Choroid plexus epithelial cell (primary cell): Measurements from ENCODE around the gene PLCB2.
A peak's percentile ranks its signal among the peaks of the same experiment; 100 is the strongest.

Experiments used
- DNase-seq: peaks from one replicate; pipeline ENCODE4 v3.0.0-alpha.2; 2010; ENCODE audit warnings: low read depth
- H3K4me3 ChIP-seq: 2 replicates; pipeline ENCODE4 v1.5.1; 2011; ENCODE audit warnings: low read depth, mild to moderate bottlenecking, control low read depth, low read length, moderate library complexity
- TF ChIP-seq, protein P1 (sequence below): conservative IDR thresholded peaks from 2 replicates; pipeline ENCODE4 v1.5.1; 2011; ENCODE audit warnings: low read depth, mild to moderate bottlenecking, control low read depth, inconsistent platforms, low read length, moderate library complexity

Gene PLCB2

DNA sequence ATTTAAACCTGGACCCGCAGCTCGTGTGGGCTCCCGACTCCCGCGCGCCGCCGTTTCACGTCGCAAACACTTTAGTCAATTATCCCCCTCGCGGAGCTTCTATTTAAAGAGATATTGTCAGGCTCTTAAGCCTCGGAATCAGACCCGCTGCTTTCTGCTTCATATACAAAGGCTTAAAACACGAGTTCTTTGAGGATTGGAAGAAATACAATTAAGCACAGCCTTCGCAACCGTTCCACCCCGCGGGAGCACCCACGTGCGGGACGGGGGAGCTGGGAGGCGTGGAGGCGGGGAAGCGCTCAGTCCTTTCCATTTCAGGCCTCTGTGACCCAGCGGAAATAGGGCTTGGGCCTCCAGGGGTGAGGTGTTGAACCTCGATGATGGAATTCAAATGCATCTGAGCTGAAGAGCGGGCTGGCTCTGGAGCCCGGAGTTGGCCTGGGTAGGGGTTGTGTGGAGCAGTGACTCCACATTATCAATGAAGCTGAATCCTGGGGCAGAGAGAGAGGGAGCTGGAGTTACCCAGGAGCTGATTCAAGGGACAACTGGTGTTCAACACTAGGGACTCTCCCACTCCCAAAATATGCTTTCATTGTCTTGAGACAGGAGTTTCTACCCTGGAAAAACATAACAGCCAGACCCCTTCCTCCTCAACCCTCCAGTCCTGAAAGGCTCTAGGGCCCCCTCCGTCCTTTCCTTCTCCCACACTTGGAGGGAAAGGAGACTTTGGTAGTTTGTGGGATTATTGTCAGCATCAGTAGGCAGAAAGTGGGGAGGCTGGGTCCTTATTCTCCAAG lies 27.3 kb downstream of the PLCB2 start:
- no peak for DNase-seq
- H3K4me3 ChIP-seq, result no peak overlapping the region
- TF ChIP-seq, protein P1, sequence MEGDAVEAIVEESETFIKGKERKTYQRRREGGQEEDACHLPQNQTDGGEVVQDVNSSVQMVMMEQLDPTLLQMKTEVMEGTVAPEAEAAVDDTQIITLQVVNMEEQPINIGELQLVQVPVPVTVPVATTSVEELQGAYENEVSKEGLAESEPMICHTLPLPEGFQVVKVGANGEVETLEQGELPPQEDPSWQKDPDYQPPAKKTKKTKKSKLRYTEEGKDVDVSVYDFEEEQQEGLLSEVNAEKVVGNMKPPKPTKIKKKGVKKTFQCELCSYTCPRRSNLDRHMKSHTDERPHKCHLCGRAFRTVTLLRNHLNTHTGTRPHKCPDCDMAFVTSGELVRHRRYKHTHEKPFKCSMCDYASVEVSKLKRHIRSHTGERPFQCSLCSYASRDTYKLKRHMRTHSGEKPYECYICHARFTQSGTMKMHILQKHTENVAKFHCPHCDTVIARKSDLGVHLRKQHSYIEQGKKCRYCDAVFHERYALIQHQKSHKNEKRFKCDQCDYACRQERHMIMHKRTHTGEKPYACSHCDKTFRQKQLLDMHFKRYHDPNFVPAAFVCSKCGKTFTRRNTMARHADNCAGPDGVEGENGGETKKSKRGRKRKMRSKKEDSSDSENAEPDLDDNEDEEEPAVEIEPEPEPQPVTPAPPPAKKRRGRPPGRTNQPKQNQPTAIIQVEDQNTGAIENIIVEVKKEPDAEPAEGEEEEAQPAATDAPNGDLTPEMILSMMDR, result no peak

DNA sequence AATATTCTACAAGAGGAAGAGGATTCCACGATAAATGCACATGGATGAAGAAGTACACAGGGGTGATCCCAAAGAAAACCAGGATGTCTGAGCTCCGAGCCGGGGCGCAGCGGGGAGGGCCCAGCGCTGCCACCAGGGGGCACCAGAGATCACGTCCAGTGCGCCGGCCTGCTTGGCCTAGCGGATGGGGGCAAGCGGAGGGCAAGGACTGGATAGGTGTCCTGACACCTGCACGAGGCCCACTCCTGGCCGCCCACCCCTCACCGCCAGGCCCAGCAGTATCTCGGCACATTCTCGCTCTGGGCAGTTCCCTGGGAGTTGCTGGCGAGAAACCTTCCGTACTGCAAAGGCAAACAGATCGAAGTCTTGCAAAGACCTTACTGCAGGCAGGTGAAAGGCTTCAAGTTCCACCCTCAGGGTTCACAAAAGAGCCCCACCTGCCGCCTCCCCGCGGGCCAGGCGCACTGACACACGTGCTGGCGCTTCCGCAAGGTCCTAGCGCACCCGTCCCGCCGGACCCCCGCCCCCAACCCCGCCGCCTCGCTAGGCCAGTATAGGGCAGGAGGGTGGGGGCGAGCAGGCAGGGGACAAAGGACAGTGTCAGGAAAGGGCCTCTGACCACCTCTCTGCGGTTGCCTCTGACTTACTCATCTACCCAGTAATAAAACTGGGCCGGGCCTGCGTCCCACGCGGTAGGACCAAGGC lies 28.1 kb downstream of the PLCB2 start:
- TF ChIP-seq, protein P1, result peak; percentile 97
- peak; percentile 54 for DNase-seq
- no peak overlapping the region for H3K4me3 ChIP-seq

DNA sequence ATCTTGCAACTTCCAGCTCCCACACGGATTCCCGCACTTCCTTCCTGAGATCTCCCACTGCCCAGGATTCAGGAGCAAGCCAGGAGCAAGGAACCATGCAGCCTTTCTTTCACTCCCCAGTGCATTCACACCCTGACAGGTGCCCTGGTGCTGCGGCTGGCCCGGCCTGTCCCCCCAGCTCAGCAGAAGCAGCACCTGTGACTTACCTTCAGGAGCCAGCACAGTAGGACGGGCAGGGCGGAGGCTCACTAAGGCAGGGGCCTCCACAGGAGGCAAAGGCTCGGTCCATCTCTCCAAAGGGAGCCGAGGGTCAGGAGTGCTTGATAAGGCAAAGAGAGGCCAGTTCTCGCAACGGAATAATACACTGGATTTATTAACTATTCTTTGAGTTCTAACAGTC lies 29.7 kb downstream of the PLCB2 start:
- DNase-seq, result no peak
- TF ChIP-seq, protein P1, result no peak
- no peak overlapping the region for H3K4me3 ChIP-seq

DNA sequence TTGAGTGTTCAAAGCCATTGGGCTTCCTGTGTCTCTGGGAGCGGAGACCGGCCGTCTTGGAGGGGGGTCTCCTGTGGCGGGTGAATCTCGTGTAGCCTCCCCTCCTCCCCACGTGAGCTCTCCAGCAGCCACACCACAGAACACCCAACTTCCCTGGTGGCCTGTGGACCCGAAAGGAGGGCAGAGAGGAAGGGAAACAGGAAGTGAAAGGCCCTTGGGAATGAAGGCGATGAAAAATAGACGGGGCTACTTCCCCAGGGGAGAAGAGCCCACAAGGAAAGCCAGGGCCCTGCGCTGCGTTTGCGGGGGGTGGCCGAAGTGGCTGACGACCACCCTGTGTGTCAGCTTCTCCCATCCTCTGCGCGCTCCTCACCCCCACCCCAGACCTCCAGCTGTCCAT lies 30.3 kb downstream of the PLCB2 start:
- H3K4me3 ChIP-seq, result no peak overlapping the region
- no peak for DNase-seq
- TF ChIP-seq, protein P1, result no peak

DNA sequence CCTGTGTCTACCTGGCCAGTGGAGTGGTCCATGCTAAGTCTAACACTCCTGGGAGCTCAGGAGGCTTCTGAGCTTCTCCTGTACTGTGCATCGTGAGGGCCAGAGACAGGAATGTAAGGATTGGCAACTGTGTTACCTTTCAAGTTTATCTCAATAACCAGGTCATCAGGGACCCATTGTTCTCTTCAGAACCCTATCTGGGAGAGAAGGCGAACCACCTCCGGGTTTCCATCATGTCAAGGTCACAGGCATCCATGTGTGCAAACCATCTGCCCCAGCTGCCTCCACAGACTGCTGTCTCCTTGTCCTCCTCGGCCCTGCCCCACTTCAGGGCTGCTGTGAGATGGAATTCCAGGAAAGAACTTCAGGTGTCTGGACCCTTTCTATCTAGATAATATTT lies 30.8 kb downstream of the PLCB2 start:
- TF ChIP-seq, protein P1, result no peak
- no peak overlapping the region for H3K4me3 ChIP-seq

DNA sequence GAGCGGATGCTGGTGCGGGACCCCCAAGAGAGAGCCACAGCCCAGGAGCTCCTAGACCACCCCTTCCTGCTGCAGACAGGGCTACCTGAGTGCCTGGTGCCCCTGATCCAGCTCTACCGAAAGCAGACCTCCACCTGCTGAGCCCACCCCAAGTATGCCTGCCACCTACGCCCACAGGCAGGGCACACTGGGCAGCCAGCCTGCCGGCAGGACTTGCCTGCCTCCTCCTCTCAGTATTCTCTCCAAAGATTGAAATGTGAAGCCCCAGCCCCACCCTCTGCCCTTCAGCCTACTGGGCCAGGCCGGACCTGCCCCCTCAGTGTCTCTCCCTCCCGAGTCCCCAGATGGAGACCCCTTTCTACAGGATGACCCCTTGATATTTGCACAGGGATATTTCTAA lies 31.8 kb downstream of the PLCB2 start:
- H3K4me3 ChIP-seq, result no peak overlapping the region
- TF ChIP-seq, protein P1, result no peak
- DNase-seq, result no peak

More for the DNA sequence above, 30.8 kb downstream of the PLCB2 start:
- no peak for DNase-seq
